Hematopoietic multipotent progenitor cell treated with erythropoietin and hydrocortisone succinate and interleukin-3 and kit ligand, for 4 days (in vitro differentiated cells): ENCODE measurements around the gene CFAP69.
A peak's percentile ranks its signal among the peaks of the same experiment; 100 is the strongest.
"Not testable (repeated sequence)": the region's sequence is repeated elsewhere in the genome, so short reads cannot be mapped to it uniquely, and the experiment has no call there.

Experiments used
- DNase-seq: peaks from one replicate; pipeline ENCODE4 v3.0.0-alpha.2; 2015

The CFAP69 gene

GRCh38 chr7:90276033-90276728, 31.2 kb downstream of the CFAP69 start:
- DNase-seq, result no peak

- DNase-seq, result no peak
Measured at GRCh38 chr7:90288154-90288553, 43.2 kb downstream of the CFAP69 start.

GRCh38 chr7:90290244-90291113, 45.5 kb downstream of the CFAP69 start:
- DNase-seq, result no peak

- peak; percentile 63 for DNase-seq
Measured at GRCh38 chr7:90298145-90299038, 53.4 kb downstream of the CFAP69 start.

GRCh38 chr7:90303241-90303640, 58.3 kb downstream of the CFAP69 start:
- DNase-seq, result no peak

- no peak for DNase-seq
Measured at GRCh38 chr7:90309872-90310271, 64.9 kb downstream of the CFAP69 start.

GRCh38 chr7:90311175-90311574, 66.2 kb downstream of the CFAP69 start:
- DNase-seq, result no peak

GRCh38 chr7:90312745-90313144, 67.8 kb downstream of the CFAP69 start:
- peak; percentile 38 for DNase-seq

GRCh38 chr7:90313907-90314306, 68.9 kb downstream of the CFAP69 start:
- DNase-seq, result no peak

GRCh38 chr7:90320014-90320413, 75.0 kb downstream of the CFAP69 start:
- DNase-seq, result no peak

- DNase-seq, result peak; percentile 35
Measured at GRCh38 chr7:90320418-90320800, 75.4 kb downstream of the CFAP69 start.

- peak; percentile 28 for DNase-seq
Measured at GRCh38 chr7:90320801-90321494, 76.0 kb downstream of the CFAP69 start, which contains the start of gene FAM237B. Gene FAM237B (minus strand): TSS chr7:90321304. CDS start chr7:90319748, 1,556 bp downstream.

- DNase-seq, result no peak
Measured at GRCh38 chr7:90322837-90323236, 77.9 kb downstream of the CFAP69 start.

- peak; percentile 29 for DNase-seq
Measured at GRCh38 chr7:90326500-90326899, 81.5 kb downstream of the CFAP69 start.

- DNase-seq, result no peak
Measured at GRCh38 chr7:90334193-90334843, 89.3 kb downstream of the CFAP69 start.

- not testable (repeated sequence) for DNase-seq
Measured at GRCh38 chr7:90334926-90335325, 90.0 kb downstream of the CFAP69 start.

- DNase-seq, result no peak
Measured at GRCh38 chr7:90337106-90337505, 92.1 kb downstream of the CFAP69 start.

GRCh38 chr7:90345016-90345415, 100.0 kb downstream of the CFAP69 start:
- DNase-seq, result no peak

- peak; percentile 33 for DNase-seq
Measured at GRCh38 chr7:90345595-90346335, 100.8 kb downstream of the CFAP69 start.

GRCh38 chr7:90346336-90347125, 101.6 kb downstream of the CFAP69 start, which contains the start of gene GTPBP10:
Gene GTPBP10 (plus strand): TSS chr7:90346716. CDS start chr7:90346742, 26 bp downstream.
- DNase-seq, result peak; percentile 98
